Measurements from ENCODE around the gene FAM72C. TPM values are rescaled to one million over a fixed set of nuclear protein-coding genes. Genes with fewer than 3 reads are reported as not detected.
"Not testable (repeated sequence)": the region's sequence is repeated elsewhere in the genome, so short reads cannot be mapped to it uniquely, and the experiment has no call there.

FAM72C gene
- under 1 TPM in 1 of 4 donors, not detected in 3; 0.19 TPM for total RNA-seq

DNA sequence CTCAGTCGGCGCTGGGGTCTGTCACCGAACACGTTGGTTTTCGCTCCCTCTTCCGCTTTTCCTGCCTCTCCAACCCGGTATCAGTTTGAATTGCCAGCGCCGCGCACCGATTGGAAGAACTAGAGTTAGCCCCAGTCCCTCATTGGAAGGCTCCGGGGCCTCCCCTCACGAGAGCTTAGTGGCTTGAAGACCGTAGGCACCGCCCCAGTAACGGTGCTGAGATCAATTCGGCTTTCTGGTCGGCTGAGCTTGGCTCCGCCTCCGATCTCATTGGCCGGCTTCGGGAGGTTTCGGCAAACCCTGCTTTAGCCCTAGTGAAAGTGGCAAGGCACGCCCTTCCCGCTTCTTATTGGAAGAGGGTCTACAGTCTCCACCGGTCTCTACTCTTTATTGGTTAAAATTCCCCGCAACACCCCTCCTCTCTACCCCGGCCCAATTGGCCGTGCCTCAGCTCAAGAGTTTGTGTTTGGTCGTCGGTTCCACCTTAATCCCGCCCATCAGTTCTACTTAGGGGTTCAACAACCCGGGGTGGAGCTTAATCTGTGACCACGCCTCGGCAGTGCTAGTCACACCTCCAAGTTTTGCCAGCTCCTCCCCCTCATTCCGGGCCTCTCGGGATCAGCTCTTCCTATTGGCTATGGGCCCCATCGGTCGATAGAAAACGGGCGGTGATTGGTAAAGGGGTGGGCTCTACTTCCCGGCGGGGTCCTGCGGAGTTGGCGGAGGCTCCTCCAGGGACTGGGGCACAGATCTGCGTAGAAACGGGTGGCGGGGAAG, at the start of gene FAM72C:
TSS of gene FAM72C (minus strand) at position 63 of the 777 bp plus-strand sequence. CDS start 845 bp downstream, outside the sequence.
- WGBS = no CpG with 5 or more reads among the region's 48 CpGs
- intact Hi-C loops (cut with DNase I); H3K4me1 ChIP-seq; H3K27ac ChIP-seq (replicated peaks in 1 of 4); DNase-seq (ENCODE audit: extremely low spot score); H3K36me3 ChIP-seq; H3K27me3 ChIP-seq; H3K4me3 ChIP-seq; H3K9me3 ChIP-seq: not testable (repeated sequence)

DNA sequence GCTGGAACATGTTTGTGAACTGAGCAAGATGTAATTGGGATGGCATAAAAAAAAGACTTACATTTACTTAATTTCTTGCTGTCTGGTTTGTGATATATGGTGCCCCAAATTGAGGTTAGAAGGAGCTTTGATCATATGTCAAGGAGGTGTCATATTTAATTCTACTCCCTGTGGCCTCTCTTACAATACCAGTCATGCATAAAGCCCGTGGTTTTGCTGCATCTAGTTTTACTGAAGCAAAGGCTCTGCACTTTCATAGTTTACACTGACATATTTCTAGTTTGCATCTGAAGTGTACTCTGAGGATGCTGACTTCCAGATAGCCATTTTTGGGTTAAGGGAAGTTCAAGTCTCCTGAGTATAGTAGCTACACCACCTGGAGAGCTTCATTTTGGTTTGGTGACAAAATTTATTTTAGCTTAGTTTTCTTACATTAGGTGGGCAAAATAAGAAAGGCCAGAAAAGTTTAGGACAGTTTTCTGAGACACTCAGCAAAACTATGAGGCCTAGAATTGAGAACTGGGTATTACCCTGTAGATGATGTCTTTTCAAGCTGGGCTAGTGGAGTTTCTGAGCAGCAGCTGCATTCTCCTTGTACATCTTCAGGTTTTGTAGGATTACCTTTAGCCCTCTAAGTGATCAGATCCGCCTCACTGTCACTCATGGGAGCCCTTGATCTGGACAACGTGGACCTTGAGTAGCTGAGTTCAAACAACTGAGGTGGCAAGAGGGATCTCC, 48.4 kb upstream of the FAM72C start:
- not testable (repeated sequence) for H3K36me3 ChIP-seq

DNA sequence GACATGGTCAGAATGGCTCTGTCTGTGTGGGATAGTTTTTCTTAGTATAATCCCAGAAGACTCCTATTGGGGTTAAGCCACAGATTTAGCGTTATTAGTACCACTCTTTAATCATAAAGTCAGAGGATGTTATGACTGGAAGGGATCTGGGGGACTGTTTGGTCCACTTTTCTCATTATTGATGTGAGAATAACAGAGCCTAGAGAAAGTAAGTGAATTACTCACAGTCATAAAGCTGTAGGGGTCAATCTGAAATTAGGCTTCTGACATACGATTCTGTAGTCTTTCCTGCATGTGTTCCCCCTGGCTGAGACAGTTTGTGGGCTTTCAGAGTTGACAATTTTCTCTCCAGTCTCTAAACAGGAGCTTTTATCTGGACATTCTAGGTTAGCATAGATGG, 47.3 kb upstream of the FAM72C start:
- DNase-seq (ENCODE audit: extremely low spot score); H3K36me3 ChIP-seq; H3K4me3 ChIP-seq; H3K9me3 ChIP-seq; H3K4me1 ChIP-seq; intact Hi-C loops (cut with DNase I); H3K27ac ChIP-seq (replicated peaks in 1 of 4); H3K27me3 ChIP-seq: not testable (repeated sequence)
- WGBS = no CpG with 5 or more reads among the region's 2 CpGs

More for the DNA sequence above, 48.4 kb upstream of the FAM72C start:
- H3K9me3 ChIP-seq; DNase-seq (ENCODE audit: extremely low spot score); intact Hi-C loops (cut with DNase I); H3K27ac ChIP-seq (replicated peaks in 1 of 4); H3K27me3 ChIP-seq; H3K4me1 ChIP-seq; H3K4me3 ChIP-seq: not testable (repeated sequence)
- whole genome bisulfite sequencing = no CpG with 5 or more reads among the region's 3 CpGs

GRCh38 chr1:144015180-144015966, 43.6 kb upstream of the FAM72C start:
- H3K27me3 ChIP-seq; H3K4me1 ChIP-seq; H3K36me3 ChIP-seq; H3K4me3 ChIP-seq; H3K27ac ChIP-seq (replicated peaks in 1 of 4); H3K9me3 ChIP-seq; intact Hi-C loops (cut with DNase I): not testable (repeated sequence)
- no CpG with 5 or more reads among the region's 8 CpGs for WGBS
- DNase-seq (ENCODE audit: extremely low spot score) = peak; percentile 5

GRCh38 chr1:144014528-144014927, 42.7 kb upstream of the FAM72C start:
- H3K27ac ChIP-seq (replicated peaks in 1 of 4); H3K36me3 ChIP-seq; H3K4me1 ChIP-seq; DNase-seq (ENCODE audit: extremely low spot score); intact Hi-C loops (cut with DNase I); H3K27me3 ChIP-seq; H3K9me3 ChIP-seq; H3K4me3 ChIP-seq: not testable (repeated sequence)
- no CpG with 5 or more reads among the region's 3 CpGs for WGBS

- H3K4me1 ChIP-seq; H3K9me3 ChIP-seq; DNase-seq (ENCODE audit: extremely low spot score); H3K27ac ChIP-seq (replicated peaks in 1 of 4); intact Hi-C loops (cut with DNase I); H3K36me3 ChIP-seq; H3K4me3 ChIP-seq; H3K27me3 ChIP-seq: not testable (repeated sequence)
- no CpG with 5 or more reads among the region's 4 CpGs for WGBS
Observed at GRCh38 chr1:144014121-144014520, 42.3 kb upstream of the FAM72C start.

- H3K36me3 ChIP-seq; DNase-seq (ENCODE audit: extremely low spot score); intact Hi-C loops (cut with DNase I); H3K27me3 ChIP-seq; H3K4me3 ChIP-seq; H3K27ac ChIP-seq (replicated peaks in 1 of 4); H3K4me1 ChIP-seq; H3K9me3 ChIP-seq: not testable (repeated sequence)
- WGBS = no CpG with 5 or more reads among the region's 4 CpGs
Observed at GRCh38 chr1:144012168-144012733, 40.5 kb upstream of the FAM72C start.

- WGBS = no CpG with 5 or more reads among the region's 3 CpGs
- DNase-seq (ENCODE audit: extremely low spot score); H3K27ac ChIP-seq (replicated peaks in 1 of 4); H3K4me1 ChIP-seq; H3K9me3 ChIP-seq; H3K36me3 ChIP-seq; intact Hi-C loops (cut with DNase I); H3K27me3 ChIP-seq; H3K4me3 ChIP-seq: not testable (repeated sequence)
Observed at GRCh38 chr1:144009410-144009809, 37.6 kb upstream of the FAM72C start.

DNA sequence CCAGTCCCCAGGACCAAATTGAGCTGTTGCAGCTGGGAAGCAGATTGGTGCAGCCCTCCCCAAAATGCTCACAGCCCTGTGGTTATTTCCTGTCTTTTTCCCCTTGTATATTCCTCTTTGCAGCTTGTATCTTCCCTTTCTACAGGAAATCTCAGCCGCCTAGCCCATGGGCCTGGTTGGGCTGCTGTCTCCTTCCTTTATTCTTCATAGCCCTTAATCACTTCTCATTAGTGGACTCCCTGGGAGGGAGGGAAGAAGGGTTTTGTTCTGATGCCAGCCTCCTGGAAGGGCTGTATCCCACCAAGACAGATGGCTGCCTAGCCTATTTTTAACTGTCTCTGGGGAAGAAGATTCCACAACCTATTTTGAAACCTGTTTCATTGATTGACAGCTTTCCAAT, 32.5 kb upstream of the FAM72C start:
- H3K4me3 ChIP-seq; H3K36me3 ChIP-seq; H3K4me1 ChIP-seq; DNase-seq (ENCODE audit: extremely low spot score); H3K27me3 ChIP-seq; H3K9me3 ChIP-seq; intact Hi-C loops (cut with DNase I); H3K27ac ChIP-seq (replicated peaks in 1 of 4): not testable (repeated sequence)
- no CpG with 5 or more reads among the region's 1 CpG for WGBS

DNA sequence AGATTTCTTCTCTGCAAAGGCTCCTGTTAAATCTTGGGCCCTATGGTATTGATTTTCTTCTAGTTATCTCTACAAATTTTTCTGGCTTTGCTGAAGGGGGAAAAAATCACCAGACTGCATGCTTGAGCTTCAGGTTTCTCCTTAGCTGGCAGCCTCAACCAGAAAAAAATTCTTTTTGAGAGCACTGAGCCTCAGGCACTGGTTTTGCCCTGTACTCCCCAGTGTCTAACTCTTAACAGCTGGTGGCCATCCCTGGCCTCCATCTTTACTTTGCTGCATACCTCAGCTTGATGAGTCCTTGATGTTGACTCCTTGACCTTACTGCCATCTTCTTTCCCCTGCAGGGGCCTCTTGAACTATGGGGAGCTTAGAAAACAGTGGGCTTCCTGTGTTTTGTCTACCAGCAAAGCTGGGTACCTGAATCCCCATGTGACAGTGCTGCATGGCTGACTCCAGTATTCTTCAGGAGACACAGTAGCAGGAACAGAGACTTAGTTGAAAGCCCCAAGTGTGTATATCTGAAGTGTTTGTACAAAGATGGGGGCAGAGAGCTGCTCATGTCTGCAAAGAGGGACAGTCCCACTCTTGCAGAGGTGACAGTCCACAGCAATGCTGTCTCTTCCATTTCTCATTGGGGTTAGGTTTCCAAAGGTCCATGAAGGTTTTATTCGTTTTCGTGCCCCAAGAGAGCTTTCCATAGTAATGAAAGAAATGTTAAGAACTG, 31.7 kb upstream of the FAM72C start:
- H3K9me3 ChIP-seq; DNase-seq (ENCODE audit: extremely low spot score); H3K27me3 ChIP-seq; H3K4me3 ChIP-seq; H3K36me3 ChIP-seq; H3K4me1 ChIP-seq; H3K27ac ChIP-seq (replicated peaks in 1 of 4); intact Hi-C loops (cut with DNase I): not testable (repeated sequence)
- no CpG with 5 or more reads among the region's 2 CpGs for WGBS

DNA sequence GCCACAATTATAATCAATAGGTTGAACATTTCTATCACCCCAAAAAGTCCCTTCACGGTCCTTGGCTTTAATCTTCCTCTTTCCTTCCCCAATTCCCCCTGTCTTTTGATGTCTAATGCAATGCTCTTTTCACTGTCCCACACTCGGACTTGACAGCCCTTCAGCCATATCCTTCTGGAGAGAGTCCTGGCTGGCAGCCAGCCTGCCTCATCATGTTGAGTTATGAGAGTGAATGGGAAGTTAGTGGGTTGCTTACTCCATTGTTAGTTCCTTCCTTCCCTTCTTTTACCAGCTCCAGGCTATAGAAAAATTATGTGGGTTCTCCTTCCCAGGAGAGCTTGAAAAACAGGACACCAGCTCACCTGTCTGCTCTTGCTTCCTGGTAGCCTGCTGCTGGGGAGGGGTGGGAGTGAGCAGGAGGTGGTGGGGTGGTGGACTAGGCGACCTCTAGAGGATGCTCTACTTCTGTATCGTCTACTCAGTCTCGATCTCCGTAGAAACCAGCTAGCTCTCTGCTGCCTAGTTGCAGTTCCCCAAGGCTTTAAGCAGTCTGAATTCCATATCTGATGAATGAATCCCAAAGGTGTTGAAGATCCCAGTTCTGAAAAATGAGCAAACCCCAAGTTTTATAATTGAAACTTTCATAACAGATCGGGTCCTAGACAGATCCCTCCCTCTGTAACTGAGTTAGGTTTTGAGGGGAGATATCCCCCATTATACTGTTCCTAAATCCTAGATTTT, 30.5 kb upstream of the FAM72C start:
- H3K4me3 ChIP-seq; DNase-seq (ENCODE audit: extremely low spot score); intact Hi-C loops (cut with DNase I); H3K9me3 ChIP-seq; H3K4me1 ChIP-seq; H3K27ac ChIP-seq (replicated peaks in 1 of 4); H3K27me3 ChIP-seq; H3K36me3 ChIP-seq: not testable (repeated sequence)
- WGBS = 60% methylated on average over 1 of the region's 7 CpGs

Data from esophagus muscularis mucosa (tissue), 4 donors.